ENCODE data around the gene NFKBIB. TPM values are rescaled to one million over a fixed set of nuclear protein-coding genes. Genes with fewer than 3 reads are reported as not detected.

NFKBIB gene
- total and polyA plus RNA-seq, 2 of the 8 experiments (the other 6 are each of a cell fraction or from before 2014, with no cell fraction given) = 37.3 to 44.1 TPM

- no peak for DNase-seq (ENCODE audit: low read depth in 1 of 2, low spot score in 2 of 2)
- Histone ChIP-seq H2BK120ac (replicated peaks; ENCODE audit: low read depth, low read length) (no peak overlapping the region), H4K8ac (ENCODE audit: extremely low read depth, insufficient read depth, low read length) (no peak overlapping the region), H2BK15ac (ENCODE audit: low read length) (no peak overlapping the region), H3K27ac (ENCODE audit: low read depth, low read length) (no peak overlapping the region), H2BK12ac (ENCODE audit: low read depth, low read length) (no peak overlapping the region), H2AK5ac (ENCODE audit: low read depth, low read length) (no peak overlapping the region), H2BK20ac (ENCODE audit: low read length) (no peak overlapping the region), H4K5ac (ENCODE audit: insufficient read length, low read depth, low read length) (no peak overlapping the region), H3K4me1 (replicated peaks in 1 of 4; ENCODE audit: control insufficient read depth in 3 of 4, insufficient read depth in 4 of 4, low read length in 3 of 4) (peaks cover 0 to 5% (median 0%) of the 10 kb centered on the region in 4 experiments; a peak in 3 of 7 replicates), H3K18ac (ENCODE audit: extremely low read depth, low read length) (no peak overlapping the region), H3K4me2 (ENCODE audit: insufficient read depth in 1 of 2, low read depth in 2 of 2, low read length in 2 of 2) (no peak overlapping the region), H3K56ac (replicated peaks; ENCODE audit: insufficient read length, low read depth, low read length) (no peak overlapping the region), H3K27me3 (replicated peaks in 1 of 4; ENCODE audit: control insufficient read depth in 3 of 4, extremely low read depth in 1 of 4, insufficient read depth in 3 of 4, low read length in 3 of 4) (peaks cover 0 to 3% (median under 1%) of the 10 kb centered on the region in 4 experiments; a peak in 1 of 7 replicates), H3K14ac (ENCODE audit: insufficient read length) (no peak overlapping the region), H3K23me2 (ENCODE audit: low read depth, low read length) (peaks cover 5% of the 10 kb centered on the region; the same call in 1 of the 2 replicates), H2AFZ (ENCODE audit: low read length) (no peak overlapping the region), H3K4ac (replicated peaks; ENCODE audit: insufficient read length, low read depth, low read length) (no peak overlapping the region), H3K23ac (ENCODE audit: insufficient read length) (no peak overlapping the region), H4K20me1 (replicated peaks in 1 of 2; ENCODE audit: control insufficient read depth in 1 of 2, insufficient read depth in 2 of 2, low read length in 2 of 2) (peaks cover 0 to 3% of the 10 kb centered on the region in 2 experiments), H3K36me3 (ENCODE audit: control insufficient read depth in 2 of 4, insufficient read depth in 4 of 4, low read length in 3 of 4) (no peaks in the 10 kb centered on the region; a peak in 1 of 8 replicates), H4K91ac (replicated peaks; ENCODE audit: insufficient read length, low read length) (no peak overlapping the region), H3K9me3 (ENCODE audit: insufficient read depth in 2 of 2, low read depth in 1 of 2, low read length in 1 of 2) (0 out of 4 replicates have a peak, but pooled peaks cover 0 to under 1% of the 10 kb centered on the region in 2 experiments), H3K79me1 (ENCODE audit: low read depth, low read length) (no peaks in the 10 kb centered on the region; the same call in 1 of the 2 replicates), H3K9ac (replicated peaks in 1 of 4; ENCODE audit: extremely low read depth in 1 of 4, low read depth in 3 of 4, low read length in 3 of 4) (no peak overlapping the region), H3K4me3 (ENCODE audit: extremely low read depth in 1 of 4, insufficient read depth in 2 of 4, low read depth in 3 of 4, low read length in 4 of 4) (no peak overlapping the region), H2BK5ac (ENCODE audit: low read depth, low read length) (no peak overlapping the region), H3K79me2 (ENCODE audit: control insufficient read depth in 1 of 2, insufficient read depth in 2 of 2, low read length in 2 of 2) (no peaks in the 10 kb centered on the region)
- ChIA-PET CTCF (ENCODE audit: partially characterized antibody) (interaction anchor here (0.6 to 14.5 kb wide), 9 partner anchors 9 to 218 kb away, joined by 3 to 120 read pairs (median 6); partner anchors contain the start of genes FBXO17, MRPS12 and SARS2), POLR2A (ENCODE audit: partially characterized antibody) (no interaction called here)
- FAIRE-seq = no peak
- WGBS, 2 experiments (ENCODE audit: extremely low coverage in 1 of 2, insufficient coverage in 1 of 2, insufficient read length in 1 of 2, insufficient replicate concordance in 2 of 2, low coverage in 1 of 2, low lambda C conversion rate in 2 of 2, missing lambda C conversion rate in 1 of 2) = 88% methylated on average over 4 of the region's 4 CpGs; no CpG with 5 or more reads in 1 of the 2 experiments
Observed at GRCh38 chr19:38953677-38954076, 53.9 kb downstream of the NFKBIB start.

Data from H1 (cell line).